K562 (cell line): ENCODE data around the gene PRDM11. TPM values are rescaled to one million over a fixed set of nuclear protein-coding genes. Genes with fewer than 3 reads are reported as not detected.

ENCODE experiments used
- ATAC-seq: fragments of 200-7000 bp; cut with Tn5 transposase; 3 replicates; pipeline ENCODE4 v1.9.1; 2020; ENCODE audit warnings: moderate library complexity
- BruUV-seq: library from RNA; stranded (reverse); fragments of 400-500 nt; replicated peaks from 2 replicates; lab custom pipeline; 2021; lab: Mats Ljungman, UMichigan
- CTCF ChIA-PET: fragments of 300-600 bp; formaldehyde crosslinking; extraction: SDS; loops from one replicate; lab custom pipeline; 2021; ENCODE audit warnings: low intra/inter-chr PET ratio; lab: Yijun Ruan, JAX
- POLR2A ChIA-PET: fragments of 300-600, 350-650 bp; sonication (Branson Sonifier 250); formaldehyde crosslinking; extraction: SDS; loops from one replicate; lab custom pipeline; 2021; ENCODE audit warnings: antibody characterized with exemption, inconsistent platforms; lab: Yijun Ruan, JAX
- DNase-seq, 4 experiments: peaks; one replicate each; pipeline versions ENCODE4 v3.0.0 to v3.0.0-alpha.2; 2011 to 2018; ENCODE audit warnings: low spot score in 3 of 4, mixed read lengths in 3 of 4; ENCODE audit errors: extremely low read depth in 1 of 4
- FAIRE-seq: peaks from 2 replicates; lab custom pipeline; 2011; peaks lifted over from hg19 to GRCh38; lab: Jason Lieb, UNC
- H2AFZ ChIP-seq: 2 replicates; pipeline ENCODE4 v1.6.0; 2011; ENCODE audit warnings: low read depth, low read length, control low read depth, inconsistent platforms
- H3K27ac ChIP-seq: fragments of 200-600 bp; 3 replicates; pipeline ENCODE4 v1.8.0; 2011; ENCODE audit warnings: low read depth, mild to moderate bottlenecking, control low read depth, inconsistent platforms, low read length, moderate library complexity, mixed read lengths; ENCODE audit errors: extremely low read depth
- H3K27me3 ChIP-seq, 2 experiments: fragments of 300-600 bp in 1 of 2; 2 replicates in 1 of 2; 3 replicates in 1 of 2; pipeline versions ENCODE4 v1.6.0 to v1.8.0; 2011; ENCODE audit warnings: inconsistent platforms in 2 of 2, low read length in 2 of 2, mild to moderate bottlenecking in 1 of 2, mixed read lengths in 1 of 2, moderate library complexity in 1 of 2; ENCODE audit not compliant: control insufficient read depth in 2 of 2, insufficient read depth in 2 of 2
- H3K36me3 ChIP-seq: fragments of 300-600 bp; 3 replicates; pipeline ENCODE4 v1.8.0; 2011; ENCODE audit warnings: mild to moderate bottlenecking, low read length, inconsistent platforms; ENCODE audit not compliant: control insufficient read depth, insufficient read depth
- H3K4me1 ChIP-seq, 2 experiments: fragments of 200-600 bp in 1 of 2; replicated peaks in 1 of 2; 2 replicates in 1 of 2; 3 replicates in 1 of 2; pipeline versions ENCODE4 v1.5.1 to v1.8.0; 2011; ENCODE audit warnings: inconsistent platforms in 2 of 2, low read length in 2 of 2, mild to moderate bottlenecking in 1 of 2, mixed read lengths in 1 of 2, moderate library complexity in 1 of 2; ENCODE audit not compliant: control insufficient read depth in 2 of 2, insufficient read depth in 2 of 2
- H3K4me2 ChIP-seq: 2 replicates; pipeline ENCODE4 v1.6.1; 2011; ENCODE audit warnings: low read length, control low read depth, inconsistent platforms, mixed read lengths; ENCODE audit not compliant: insufficient read depth
- H3K4me3 ChIP-seq: fragments of 200-600 bp; sonication (generic), shearing (Covaris generic); 2 replicates; pipeline ENCODE4 v1.5.1; 2016; ENCODE audit warnings: control low read depth, inconsistent platforms
- H3K79me2 ChIP-seq: fragments of 200-600 bp; 3 replicates; pipeline ENCODE4 v1.8.0; 2011; ENCODE audit warnings: low read length, inconsistent platforms; ENCODE audit not compliant: control insufficient read depth, insufficient read depth
- H3K9ac ChIP-seq, 2 experiments: 2 replicates each; pipeline versions ENCODE4 v1.6.0 to v1.6.1; 2011; ENCODE audit warnings: low read depth in 2 of 2, low read length in 2 of 2, control low read depth in 1 of 2, inconsistent platforms in 1 of 2, mild to moderate bottlenecking in 1 of 2, mixed read lengths in 1 of 2; ENCODE audit not compliant: insufficient read depth in 1 of 2
- H3K9me1 ChIP-seq: one replicate; pipeline ENCODE4 v1.6.0; 2011; ENCODE audit warnings: inconsistent platforms, mild to moderate bottlenecking, low read length, moderate library complexity; ENCODE audit not compliant: control insufficient read depth, insufficient read depth
- H3K9me3 ChIP-seq: replicated peaks from 2 replicates; pipeline ENCODE4 v1.5.1; 2011; ENCODE audit warnings: low read depth, low read length, inconsistent platforms; ENCODE audit not compliant: control insufficient read depth, insufficient read depth
- H4K20me1 ChIP-seq: replicated peaks from 2 replicates; pipeline ENCODE4 v1.6.1; 2011; ENCODE audit warnings: low read length, inconsistent platforms, mixed read lengths; ENCODE audit not compliant: control insufficient read depth, insufficient read depth
- ATF2 ChIP-seq: sonication (generic); formaldehyde crosslinking; IDR thresholded peaks from 2 replicates; pipeline ENCODE4 v1.8.1; 2022; ENCODE audit warnings: missing genetic modification reagents
- ATF3 ChIP-seq, 2 experiments: fragments of 450-650 bp in 1 of 2; sonication (generic) in 1 of 2; formaldehyde crosslinking in 1 of 2; IDR thresholded peaks in 1 of 2; conservative IDR thresholded peaks in 1 of 2; 2 replicates each; pipeline versions ENCODE4 v1.6.1 to v1.8.1; 2016 to 2023; ENCODE audit warnings: mild to moderate bottlenecking in 2 of 2, moderate library complexity in 2 of 2, inconsistent platforms in 1 of 2, missing genetic modification reagents in 1 of 2
- FOSL1 ChIP-seq: fragments of 200-800 bp; sonication (Bioruptor generic); conservative IDR thresholded peaks from 2 replicates; pipeline ENCODE4 v1.6.1; 2016; ENCODE audit warnings: missing genetic modification characterization, missing compliant biosample characterization
- GATAD2B ChIP-seq: fragments of 450-650 bp; IDR thresholded peaks from 2 replicates; pipeline ENCODE4 v1.6.1; 2017; ENCODE audit warnings: mild to moderate bottlenecking, borderline replicate concordance
- JUNB ChIP-seq: fragments of 450-650 bp; formaldehyde crosslinking; conservative IDR thresholded peaks from 2 replicates; pipeline ENCODE4 v1.4.0; 2020; ENCODE audit warnings: mild to moderate bottlenecking
- JUND ChIP-seq, 2 experiments: IDR thresholded peaks; 2 replicates in 1 of 2; 3 replicates in 1 of 2; pipeline ENCODE4 v1.6.1; 2011; ENCODE audit warnings: borderline replicate concordance in 2 of 2, low read depth in 2 of 2, low read length in 2 of 2, improper control_type of control experiment in 1 of 2, missing biosample characterization in 1 of 2, missing genetic modification characterization in 1 of 2, missing genetic modification reagents in 1 of 2
- RBM25 ChIP-seq: fragments of 200-400 bp; formaldehyde crosslinking; IDR thresholded peaks from 2 replicates; pipeline ENCODE4 v1.6.1; 2018; ENCODE audit warnings: low read length, low read depth, moderate library complexity; ENCODE audit not compliant: severe bottlenecking
- ZNF318 ChIP-seq, 2 experiments: fragments of 450-650 bp; IDR thresholded peaks; 2 replicates each; pipeline ENCODE4 v1.6.1; 2016; ENCODE audit warnings: mild to moderate bottlenecking in 2 of 2, borderline replicate concordance in 1 of 2, low read depth in 1 of 2, moderate library complexity in 1 of 2
- WGBS: fragments of 100-300 bp; shearing (Covaris generic); methylation state at CpG from one replicate; pipeline ENCODE4 v1.1.6; 2016; ENCODE audit warnings: low coverage, mixed read lengths; ENCODE audit not compliant: insufficient coverage; ENCODE audit errors: missing lambda C conversion rate; 5-methylcytosine and 5-hydroxymethylcytosine counted together
- in situ Hi-C: fragments of 300-500 bp; cut with MboI; formaldehyde crosslinking; loops from 4 replicates; pipeline ENCODE4 v1.15.0; 2018; ENCODE audit warnings: inconsistent platforms, mixed read lengths
- intact Hi-C: fragments of 100-400 bp; cut with micrococcal nuclease; formaldehyde crosslinking; loops from 2 replicates; pipeline ENCODE4 v1.14.2; 2022
- polyA plus RNA-seq, 8 experiments: library from polyadenylated mRNA; depleted of rRNA in 4 of 8; stranded (reverse) in 5 of 8; unstranded in 3 of 8; fragments of >200 nt; fragmentation: Nextera tagmentation in 2 of 8; fragmentation: Illumina TruSeq in 1 of 8; extraction: Ambion mirVana in 2 of 8; extraction: Trizol in 1 of 8; gene quantifications; 2 replicates each; pipeline versions ENCODE4 v1.2.1 to v1.2.3, GENCODE V29; 2011 to 2014; ENCODE audit warnings: inconsistent platforms in 1 of 8, missing spikeins in 1 of 8
- total RNA-seq, 7 experiments: library from RNA; depleted of rRNA in 6 of 7; stranded (reverse); fragments of >200 nt in 6 of 7; fragmentation: Illumina TruSeq in 2 of 7; extraction: Trizol in 2 of 7; gene quantifications; 2 replicates each; pipeline versions ENCODE4 v1.2.1 to v1.2.3, GENCODE V29; 2011 to 2021; ENCODE audit warnings: low replicate concordance in 1 of 7

Gene PRDM11
- total and polyA plus RNA-seq, 9 of the 15 experiments (the other 6 are each of a cell fraction or from before 2014, with no cell fraction given): 0.01 to 1.1 (median 0.29) TPM

- TF ChIP-seq GATAD2B (no peak), ATF2 (CRISPR knock-in tag) (no peak)
Observed at GRCh38 chr11:45187375-45187774, 40.9 kb downstream of the PRDM11 start (continued).

- WGBS: 46% methylated on average over 3 of the region's 3 CpGs
- intact Hi-C loops (no loop called here), in situ Hi-C loops (no loop called here)
- H3K9me3 ChIP-seq: no peaks in the 10 kb centered on the region
- no peak overlapping the region for H2AFZ ChIP-seq
- no peaks in the 10 kb centered on the region for H3K9me1 ChIP-seq
- H3K4me3 ChIP-seq: no peak overlapping the region
- H3K9ac ChIP-seq: no peak overlapping the region
- DNase-seq: no peak
- H3K79me2 ChIP-seq: no peaks in the 10 kb centered on the region
- no peak overlapping the region for H3K4me2 ChIP-seq
- ChIA-PET POLR2A (interaction anchor here (1.1 to 1.5 kb wide), 2 partner anchors 10 to 11 kb away, joined by 4 read pairs; no protein-coding TSS in a partner anchor), CTCF (no interaction called here)
- peaks cover 6% of the 10 kb centered on the region for H4K20me1 ChIP-seq
- H3K27me3 ChIP-seq: peaks cover 0 to 11% of the 10 kb centered on the region in 2 experiments; a peak in 1 of 5 replicates
- no peak for FAIRE-seq
- no peak for ATAC-seq
- BruUV-seq: no TSS peak
- H3K36me3 ChIP-seq: no peaks in the 10 kb centered on the region
- H3K4me1 ChIP-seq: peaks cover 13 to 18% of the 10 kb centered on the region in 2 experiments; a peak in 4 of 5 replicates
- no peak overlapping the region for H3K27ac ChIP-seq
- TF ChIP-seq ATF3 (IDR thresholded peaks at IDR 0.05) (peak; percentile 46; the same call in 1 of the 2 replicates), ATF3 (CRISPR knock-in tag; conservative IDR thresholded peaks at IDR 0.05) (no peak), JUNB (CRISPR knock-in tag) (peak; percentile 67), FOSL1 (peak; percentile 65), JUND (IDR thresholded peaks at IDR 0.05; ENCODE audit: borderline replicate concordance, low read depth, low read length) (0 out of 2 replicates have a peak, but pooled peaks have one; percentile 22), JUND (tag; IDR thresholded peaks at IDR 0.05; ENCODE audit: borderline replicate concordance, low read depth, low read length) (peak; percentile 55; the same call in 2 of the 3 replicates), ZNF318 (IDR thresholded peaks at IDR 0.05; ENCODE audit: borderline replicate concordance in 1 of 2, low read depth in 1 of 2) (no peak), RBM25 (peak; percentile 48)
Observed at GRCh38 chr11:45188127-45188526, 41.7 kb downstream of the PRDM11 start.
